DMS53 treated with DMSO at 0.1 percent for 48 hours (cell line): Measurements from ENCODE around the gene CHPF2.

Experiments used
- DNase-seq: peaks from one replicate; lab custom pipeline; 2025; ENCODE audit not compliant: unreplicated experiment; lab: John Stamatoyannopoulos, UW

CHPF2 gene

GRCh38 chr7:151282111-151282510 lies 49.8 kb downstream of the CHPF2 start:
- DNase-seq = no peak

GRCh38 chr7:151283302-151283701 lies 51.0 kb downstream of the CHPF2 start:
- no peak for DNase-seq

GRCh38 chr7:151286148-151286547 lies 53.9 kb downstream of the CHPF2 start:
- DNase-seq = no peak
